ENCODE data around the gene ACOT12.

Gene ACOT12

DNA sequence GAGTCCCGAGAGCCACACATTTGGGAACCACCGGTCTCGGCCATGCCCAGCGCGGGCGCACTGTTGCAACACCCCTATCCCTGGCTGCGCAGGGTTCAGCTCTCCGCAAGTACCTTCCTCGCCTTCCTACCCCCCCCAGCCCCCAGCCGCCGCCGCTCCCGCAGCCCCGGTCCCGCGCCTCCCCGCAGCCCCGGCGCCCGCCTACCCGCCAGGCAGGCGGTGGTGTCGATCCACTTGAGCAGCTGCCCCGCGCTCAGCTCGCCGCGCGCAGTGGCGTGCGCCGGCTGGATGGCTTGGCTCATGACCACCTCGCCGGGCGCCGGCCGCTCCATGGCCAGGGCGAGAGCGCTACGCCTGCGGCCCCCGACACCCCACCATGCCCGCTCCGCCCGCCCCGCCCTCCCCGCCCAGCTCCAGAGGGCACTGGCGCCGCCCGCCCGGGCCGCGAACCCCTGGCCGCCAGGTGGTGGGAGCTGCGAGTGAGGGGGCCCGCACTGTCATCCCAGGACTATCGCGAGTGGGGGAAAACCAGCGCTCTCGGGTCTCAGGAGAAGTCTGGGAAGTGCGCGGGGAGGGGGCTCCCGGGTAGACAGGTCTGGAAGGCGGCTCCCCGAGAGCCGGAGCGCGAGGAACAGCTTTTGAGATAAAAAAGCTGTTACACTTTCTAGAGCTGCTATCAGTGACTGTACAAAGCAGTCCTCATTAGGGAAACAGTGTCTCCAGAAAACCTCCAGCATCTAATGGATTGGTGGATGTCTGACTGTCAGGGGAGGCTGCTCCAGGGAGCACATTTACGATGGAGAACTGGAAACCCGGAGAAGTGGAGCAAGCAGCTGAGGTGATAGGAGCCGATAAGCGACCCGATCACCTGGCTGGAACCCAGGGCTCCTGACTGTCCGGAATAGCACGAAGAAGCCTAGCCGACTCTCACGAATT lies at the start of gene ACOT12:
Gene ACOT12, minus strand, starts transcription at position 352 of the 936 bp plus-strand sequence. Its CDS starts 20 bp downstream, at position 332.
- peak within 1 kb of the TSS; percentile 49 for H3K4me3 ChIP-seq (ENCODE audit: low read depth, low read length)

GRCh38 chr5:81435023-81435422 lies 41.1 kb upstream of the ACOT12 start:
- TF ChIP-seq CTCF (IDR thresholded peaks at IDR 0.05; ENCODE audit: low read depth, low read length): no peak
- no peak overlapping the region for H3K4me3 ChIP-seq (ENCODE audit: low read depth, low read length)

More for the DNA sequence above, at the start of gene ACOT12:
- no peak for TF ChIP-seq CTCF (IDR thresholded peaks at IDR 0.05; ENCODE audit: low read depth, low read length)

- H3K4me3 ChIP-seq (ENCODE audit: low read depth, low read length): no peak overlapping the region
- no peak for TF ChIP-seq CTCF (IDR thresholded peaks at IDR 0.05; ENCODE audit: low read depth, low read length)
Observed at GRCh38 chr5:81429985-81430384, 36.1 kb upstream of the ACOT12 start.

GRCh38 chr5:81429363-81429762 lies 35.4 kb upstream of the ACOT12 start:
- no peak for TF ChIP-seq CTCF (IDR thresholded peaks at IDR 0.05; ENCODE audit: low read depth, low read length)
- H3K4me3 ChIP-seq (ENCODE audit: low read depth, low read length): no peak overlapping the region

GRCh38 chr5:81428861-81429260 lies 34.9 kb upstream of the ACOT12 start:
- TF ChIP-seq CTCF (IDR thresholded peaks at IDR 0.05; ENCODE audit: low read depth, low read length): no peak
- no peak overlapping the region for H3K4me3 ChIP-seq (ENCODE audit: low read depth, low read length)

DNA sequence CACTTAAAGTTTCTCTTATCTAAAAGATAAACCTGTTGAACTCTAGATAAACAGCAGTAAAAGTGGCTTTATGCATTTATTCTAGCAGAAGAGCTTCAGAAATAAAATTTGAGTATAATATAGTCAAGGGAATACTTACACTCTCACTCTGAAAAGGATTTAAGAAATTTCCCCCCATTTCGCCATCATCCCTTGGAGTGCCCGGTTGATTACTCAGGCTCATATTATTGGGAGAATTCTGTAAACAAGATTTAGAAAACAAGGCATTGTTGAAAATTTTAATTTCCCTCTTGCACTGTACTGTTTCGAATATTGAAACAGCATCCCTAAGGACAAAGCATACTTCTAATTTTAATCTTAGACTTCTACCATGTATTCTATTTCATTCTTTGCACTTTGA lies 34.5 kb upstream of the ACOT12 start:
- TF ChIP-seq CTCF (IDR thresholded peaks at IDR 0.05; ENCODE audit: low read depth, low read length): no peak
- H3K4me3 ChIP-seq (ENCODE audit: low read depth, low read length): no peak overlapping the region

- no peak for TF ChIP-seq CTCF (IDR thresholded peaks at IDR 0.05; ENCODE audit: low read depth, low read length)
- H3K4me3 ChIP-seq (ENCODE audit: low read depth, low read length): no peak overlapping the region
Observed at GRCh38 chr5:81427566-81427965, 33.6 kb upstream of the ACOT12 start.

Measured in WI38 (cell line).